Activated T-cell treated with anti-CD3 and anti-CD28 coated beads, Interleukin-2, amount 50 U/mL, for 4 hours (primary cell): ENCODE measurements around the gene RNF123. TPM values are rescaled to one million over a fixed set of nuclear protein-coding genes. Genes with fewer than 3 reads are reported as not detected.

Source experiments
- ATAC-seq, 2 donors: fragments of 200-7000 bp; cut with Tn5 transposase; one replicate each; pipeline ENCODE4 v1.10.0; 2021
- DNase-seq: peaks from one replicate; pipeline ENCODE4 v3.0.0-alpha.2; 2020
- H3K27me3 Mint-ChIP-seq: one replicate; pipeline ENCODE4 v1.8.0; 2021; ENCODE audit warnings: low read depth, mixed read lengths
- H3K36me3 Mint-ChIP-seq: one replicate; pipeline ENCODE4 v1.8.0; 2022; ENCODE audit warnings: mixed read lengths; ENCODE audit not compliant: insufficient read depth
- H3K4me1 Mint-ChIP-seq: one replicate; pipeline ENCODE4 v1.8.0; 2021; ENCODE audit warnings: low read depth, mixed read lengths
- H3K4me3 Mint-ChIP-seq: one replicate; pipeline ENCODE4 v1.8.0; 2021; ENCODE audit warnings: mild to moderate bottlenecking, moderate library complexity, mixed read lengths
- H3K9me3 Mint-ChIP-seq: one replicate; pipeline ENCODE4 v1.8.0; 2021; ENCODE audit warnings: mixed read lengths
- total RNA-seq, 3 donors: library from RNA; stranded (reverse); gene quantifications; one replicate each; pipeline ENCODE4 v1.2.1, GENCODE V29; 2021

The RNF123 gene
- total RNA-seq, 3 donors from 2014 or later = 34.0 to 41.4 (median 35.4) TPM

DNA sequence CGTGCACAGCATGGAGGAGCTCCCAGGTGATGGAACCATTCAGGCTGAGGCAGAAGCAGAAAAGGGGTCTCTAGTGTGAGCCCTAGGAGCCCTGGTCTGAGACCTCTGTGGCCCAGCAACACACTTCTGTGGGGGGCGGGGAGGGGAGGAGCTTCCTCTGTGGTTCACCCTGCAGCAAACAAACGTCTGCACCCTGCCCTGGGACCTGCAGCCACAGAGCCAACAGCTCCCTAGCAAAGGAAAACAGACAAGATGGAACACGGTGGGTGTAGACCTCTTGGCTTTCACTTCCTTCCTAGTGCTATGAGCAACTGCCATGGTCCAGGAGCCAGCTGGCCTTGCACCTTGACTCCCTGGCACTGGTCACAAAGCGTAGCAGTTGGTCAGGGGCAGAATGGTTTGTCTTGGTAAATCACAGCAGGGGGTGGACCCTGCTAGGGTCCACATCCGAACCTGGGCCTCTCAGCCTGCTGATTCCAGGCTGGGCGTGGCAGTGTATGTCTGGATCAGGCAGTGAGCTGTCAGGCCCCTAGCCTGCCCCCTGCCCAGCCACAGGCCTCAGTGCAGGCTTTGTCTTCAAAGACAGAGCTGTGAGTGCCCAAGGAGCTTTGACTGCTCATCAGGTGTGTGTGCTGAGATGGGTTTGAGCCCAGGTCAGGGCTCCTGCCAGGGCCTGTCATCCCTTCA, 23.4 kb downstream of the RNF123 start:
- Mint-ChIP-seq H3K36me3 (peaks cover 4% of the 10 kb centered on the region), H3K4me1 (peaks cover 8% of the 10 kb centered on the region), H3K27me3 (no peaks in the 10 kb centered on the region), H3K9me3 (no peaks in the 10 kb centered on the region), H3K4me3 (no peak overlapping the region)
- DNase-seq (no peak), ATAC-seq (peak in 1 of 2 donors; percentile 13)

DNA sequence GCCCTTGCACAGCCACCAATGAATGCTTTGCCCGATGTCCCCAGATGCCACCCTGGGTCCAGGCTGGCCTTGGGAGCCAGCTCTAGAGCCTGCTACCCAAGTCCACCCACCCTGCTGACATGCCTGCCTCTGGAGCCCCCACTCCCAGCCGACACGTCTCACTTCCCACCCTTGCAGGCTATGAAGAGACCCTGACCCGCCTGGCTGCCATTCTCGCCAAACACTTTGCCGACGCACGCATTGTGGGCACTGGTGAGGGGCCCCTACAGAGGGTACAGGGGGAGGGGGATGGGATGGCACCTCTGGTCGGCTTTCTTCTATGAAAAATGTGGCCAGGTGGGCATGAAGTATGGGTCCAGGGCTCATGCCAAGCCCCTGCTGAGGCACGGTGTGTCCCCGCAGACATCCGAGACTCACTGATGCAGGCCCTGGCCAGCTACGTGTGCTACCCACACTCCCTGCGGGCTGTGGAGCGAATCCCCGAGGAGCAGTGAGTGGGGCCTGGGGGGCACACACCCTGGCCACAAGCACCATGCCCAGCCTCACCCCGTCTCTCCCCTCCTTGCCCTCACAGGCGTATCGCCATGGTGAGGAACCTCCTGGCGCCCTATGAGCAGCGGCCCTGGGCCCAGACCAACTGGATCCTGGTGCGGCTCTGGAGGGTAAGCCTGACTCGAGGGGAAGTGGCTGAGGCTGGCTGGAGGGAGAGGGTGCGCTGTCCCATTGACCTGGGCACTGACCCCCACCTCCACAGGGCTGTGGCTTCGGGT, 24.2 kb downstream of the RNF123 start:
- no peaks in the 10 kb centered on the region for H3K9me3 Mint-ChIP-seq
- DNase-seq = no peak
- H3K4me3 Mint-ChIP-seq = no peak overlapping the region
- H3K27me3 Mint-ChIP-seq = no peaks in the 10 kb centered on the region
- H3K36me3 Mint-ChIP-seq = peaks cover 1% of the 10 kb centered on the region
- ATAC-seq = no peak
- peaks cover 9% of the 10 kb centered on the region for H3K4me1 Mint-ChIP-seq

DNA sequence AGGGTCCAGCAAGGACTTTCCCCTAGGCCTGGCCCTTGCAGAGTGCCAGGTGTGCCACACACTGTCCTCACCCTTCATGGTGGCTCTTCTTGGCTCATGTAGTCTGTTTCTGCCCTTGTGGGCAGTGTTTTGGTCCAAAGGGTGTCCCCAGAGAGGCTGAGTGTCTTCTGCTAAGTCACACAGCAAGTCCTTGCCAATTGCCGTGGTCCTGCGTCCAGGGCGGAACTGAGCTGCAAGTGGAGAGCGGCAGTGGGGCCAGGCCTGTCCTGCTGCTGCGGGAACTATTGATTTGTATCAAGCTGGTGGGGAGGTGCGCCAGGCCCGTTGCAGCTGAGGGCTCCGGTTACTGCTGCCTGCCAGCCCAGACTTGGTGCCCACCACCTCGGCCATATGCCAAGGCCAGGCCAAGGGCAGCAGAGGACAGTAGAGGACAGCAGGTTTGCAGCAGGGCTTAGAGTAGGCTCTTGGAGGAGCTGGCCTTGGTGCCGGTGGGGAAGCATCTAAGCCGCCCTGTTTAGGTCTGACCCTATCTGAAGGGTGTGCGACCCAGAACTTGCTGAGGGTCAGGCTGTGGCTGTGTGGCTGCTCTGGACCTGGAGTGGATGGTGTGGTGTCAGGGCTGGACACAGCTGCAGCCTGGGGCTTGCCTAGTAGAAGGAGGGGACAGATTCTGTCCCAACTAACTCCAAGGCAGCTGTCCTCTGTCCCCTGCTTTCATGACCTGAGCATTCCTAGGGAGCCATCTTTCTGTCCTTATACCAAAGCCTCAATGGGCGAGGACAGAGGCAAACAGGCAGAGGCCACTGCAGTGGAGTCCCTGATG, 25.6 kb downstream of the RNF123 start:
- H3K4me3 Mint-ChIP-seq = no peak overlapping the region
- ATAC-seq (no peak), DNase-seq (no peak)
- H3K9me3 Mint-ChIP-seq = no peaks in the 10 kb centered on the region
- peaks cover 20% of the 10 kb centered on the region for H3K4me1 Mint-ChIP-seq
- no peaks in the 10 kb centered on the region for H3K27me3 Mint-ChIP-seq
- H3K36me3 Mint-ChIP-seq = no peaks in the 10 kb centered on the region

DNA sequence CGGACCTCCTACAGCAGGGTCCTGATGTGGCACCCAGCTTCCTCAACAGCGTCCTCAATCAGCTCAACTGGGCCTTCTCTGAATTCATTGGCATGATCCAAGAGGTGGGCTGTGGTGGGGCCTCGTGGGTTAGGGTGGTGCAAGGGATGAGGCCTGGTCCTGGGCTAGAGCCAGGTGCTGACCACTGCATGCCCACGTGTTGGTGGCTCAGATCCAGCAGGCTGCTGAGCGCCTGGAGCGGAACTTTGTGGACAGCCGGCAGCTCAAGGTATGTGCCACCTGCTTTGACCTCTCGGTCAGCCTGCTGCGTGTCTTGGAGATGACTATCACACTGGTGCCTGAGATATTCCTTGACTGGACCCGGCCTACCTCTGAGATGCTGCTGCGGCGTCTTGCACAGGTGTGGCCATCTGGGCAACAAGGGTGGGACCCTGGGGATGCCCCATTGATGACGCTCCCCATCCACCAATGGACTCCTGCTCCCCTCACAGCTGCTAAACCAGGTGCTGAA, 26.3 kb downstream of the RNF123 start:
- no peak for ATAC-seq
- no peaks in the 10 kb centered on the region for H3K36me3 Mint-ChIP-seq

DNA sequence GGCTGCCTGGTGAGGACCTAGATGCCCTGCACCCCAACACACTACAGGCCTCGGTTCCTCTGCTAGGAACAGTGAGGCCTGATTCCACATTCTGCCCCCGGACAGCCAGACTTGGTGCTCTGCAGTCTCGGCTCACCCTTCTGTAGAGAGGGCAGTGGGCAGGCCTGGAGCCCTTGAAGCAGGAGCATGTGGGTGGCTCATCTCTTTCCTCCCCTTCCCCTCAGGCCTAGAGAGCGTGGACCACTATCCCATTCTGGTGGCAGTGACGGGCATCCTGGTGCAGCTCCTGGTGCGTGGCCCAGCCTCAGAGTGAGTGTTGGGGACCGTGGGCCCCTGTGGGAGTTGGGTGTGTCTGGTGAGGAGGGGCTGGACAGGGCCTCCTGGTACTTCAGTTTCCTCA, 26.8 kb downstream of the RNF123 start:
- no peaks in the 10 kb centered on the region for H3K9me3 Mint-ChIP-seq
- peaks cover 24% of the 10 kb centered on the region for H3K4me1 Mint-ChIP-seq
- no peak for DNase-seq
- peaks cover 4% of the 10 kb centered on the region for H3K36me3 Mint-ChIP-seq
- no peaks in the 10 kb centered on the region for H3K27me3 Mint-ChIP-seq
- no peak overlapping the region for H3K4me3 Mint-ChIP-seq
- ATAC-seq = no peak

More for the DNA sequence above, 26.3 kb downstream of the RNF123 start:
- Mint-ChIP-seq H3K9me3 (no peaks in the 10 kb centered on the region), H3K4me1 (peaks cover 22% of the 10 kb centered on the region), H3K4me3 (no peak overlapping the region), H3K27me3 (no peaks in the 10 kb centered on the region)
- DNase-seq = no peak

DNA sequence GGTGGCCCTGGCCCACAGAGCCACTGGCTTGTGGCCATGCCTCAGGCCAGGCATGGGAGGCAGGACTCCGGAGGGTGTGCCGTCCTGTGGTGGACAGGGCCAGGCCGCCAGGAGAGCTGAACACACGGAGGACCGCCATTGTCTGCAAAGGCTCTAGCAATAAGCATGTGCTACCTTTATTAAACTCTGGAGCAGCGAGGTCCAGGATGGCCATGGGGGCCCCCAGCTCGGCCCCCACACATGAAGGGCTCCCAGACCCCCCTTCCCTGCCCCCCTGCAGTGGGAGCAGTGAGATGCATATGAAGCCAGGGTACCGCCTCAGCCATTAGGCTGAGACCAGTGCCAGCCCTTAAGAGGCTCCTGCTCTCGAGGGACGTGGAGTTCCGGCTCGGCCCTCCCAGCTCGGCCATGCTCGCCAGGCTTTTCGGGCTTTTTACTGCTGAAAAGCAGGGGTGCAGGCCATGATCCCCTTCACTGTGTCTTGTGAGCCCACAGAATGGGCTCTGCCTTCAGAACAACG, 27.4 kb downstream of the RNF123 start:
- Mint-ChIP-seq H3K4me1 (peaks cover 23% of the 10 kb centered on the region), H3K4me3 (no peak overlapping the region), H3K27me3 (no peaks in the 10 kb centered on the region), H3K9me3 (no peaks in the 10 kb centered on the region), H3K36me3 (peaks cover 7% of the 10 kb centered on the region)
- no peak for ATAC-seq
- no peak for DNase-seq

DNA sequence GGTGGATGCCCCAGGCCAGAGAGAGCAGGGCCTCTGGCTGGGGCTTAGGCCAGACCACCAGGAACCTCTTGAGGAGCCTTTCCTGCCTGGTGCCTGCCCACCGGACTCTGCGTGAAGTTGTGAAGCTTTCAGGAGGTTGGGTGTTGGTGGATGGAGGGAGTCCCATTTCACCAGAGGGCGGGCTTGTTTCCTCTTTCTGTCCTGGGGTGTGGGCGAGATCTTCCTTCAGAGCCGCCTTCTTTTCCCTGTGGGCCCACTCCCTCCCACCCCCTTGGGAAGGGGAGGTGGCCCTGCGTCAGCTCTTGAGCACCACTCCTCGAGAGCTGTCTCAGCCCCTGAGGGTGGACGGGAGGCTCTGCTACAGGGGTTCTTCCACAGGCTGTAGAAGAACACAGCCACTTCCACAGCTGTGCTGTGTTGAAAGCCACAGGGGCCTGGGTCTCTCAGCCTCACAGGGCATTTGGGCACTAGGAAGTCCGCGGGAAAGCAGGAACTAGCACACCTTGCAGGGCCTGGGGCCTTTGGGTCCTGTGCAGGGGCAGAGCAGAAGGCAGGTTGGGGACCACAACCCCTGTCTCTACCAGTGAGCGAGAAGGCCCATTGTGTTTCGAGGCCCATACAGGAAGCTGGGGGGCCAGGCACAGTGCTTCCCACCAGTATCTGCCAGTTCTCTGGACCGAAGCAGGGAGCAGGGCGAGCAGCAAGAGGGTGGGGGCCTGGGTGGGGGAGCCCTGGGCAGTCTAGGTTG, 28.0 kb downstream of the RNF123 start:
- peaks cover 26% of the 10 kb centered on the region for H3K4me1 Mint-ChIP-seq
- no peak for ATAC-seq
- no peak for DNase-seq
- H3K36me3 Mint-ChIP-seq = peaks cover 9% of the 10 kb centered on the region
- no peaks in the 10 kb centered on the region for H3K9me3 Mint-ChIP-seq
- peak overlapping the region; percentile 35 for H3K4me3 Mint-ChIP-seq
- H3K27me3 Mint-ChIP-seq = no peaks in the 10 kb centered on the region

DNA sequence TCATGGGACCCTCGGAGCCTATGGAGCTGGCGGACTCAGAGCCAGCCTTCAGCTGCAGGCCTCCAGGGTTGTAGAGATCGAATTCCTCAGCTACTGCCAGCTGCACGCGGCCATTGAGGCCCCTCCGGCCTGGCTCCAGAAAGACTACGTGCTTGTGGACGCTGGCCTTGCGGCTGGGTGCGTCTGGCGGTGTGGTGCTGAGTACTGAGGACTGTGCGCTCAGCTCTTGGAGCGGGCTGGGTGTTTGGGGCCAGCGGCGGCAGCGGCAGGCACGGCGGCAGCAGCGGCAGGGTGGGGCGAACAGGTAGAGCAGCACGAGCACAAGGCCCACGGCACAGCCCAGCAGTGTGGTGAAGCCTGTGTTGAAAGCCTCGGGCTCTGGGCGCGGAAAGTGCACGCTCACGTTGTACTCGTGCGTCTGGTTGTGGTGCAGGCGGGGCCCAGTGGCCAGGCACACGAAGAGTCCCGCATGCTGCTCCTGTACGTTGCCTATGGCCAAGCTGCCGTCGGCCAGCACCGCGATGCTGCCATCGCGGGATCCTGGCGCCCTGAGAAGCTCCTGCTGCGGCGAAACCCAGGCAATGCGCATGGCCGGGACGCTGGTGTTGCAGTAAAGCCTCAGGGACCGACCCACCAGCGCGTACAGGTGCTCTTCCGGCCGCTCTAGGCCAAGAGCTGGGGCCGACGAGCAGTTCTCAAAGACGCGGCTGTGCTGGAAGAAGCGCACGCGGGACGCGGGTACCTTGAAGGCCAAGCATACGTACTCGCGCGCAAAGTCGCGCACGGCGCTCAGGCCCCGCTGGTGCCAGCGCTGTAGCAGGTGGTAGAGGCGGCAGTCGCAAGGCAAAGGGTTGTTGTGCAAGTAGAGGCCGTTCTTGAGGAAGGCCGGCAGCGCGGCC, 28.9 kb downstream of the RNF123 start:
- peak overlapping the region; percentile 82 for H3K4me3 Mint-ChIP-seq
- peaks cover 29% of the 10 kb centered on the region for H3K4me1 Mint-ChIP-seq
- no peak for DNase-seq
- H3K36me3 Mint-ChIP-seq = peaks cover 12% of the 10 kb centered on the region
- ATAC-seq = no peak
- H3K27me3 Mint-ChIP-seq = no peaks in the 10 kb centered on the region
- H3K9me3 Mint-ChIP-seq = no peaks in the 10 kb centered on the region

DNA sequence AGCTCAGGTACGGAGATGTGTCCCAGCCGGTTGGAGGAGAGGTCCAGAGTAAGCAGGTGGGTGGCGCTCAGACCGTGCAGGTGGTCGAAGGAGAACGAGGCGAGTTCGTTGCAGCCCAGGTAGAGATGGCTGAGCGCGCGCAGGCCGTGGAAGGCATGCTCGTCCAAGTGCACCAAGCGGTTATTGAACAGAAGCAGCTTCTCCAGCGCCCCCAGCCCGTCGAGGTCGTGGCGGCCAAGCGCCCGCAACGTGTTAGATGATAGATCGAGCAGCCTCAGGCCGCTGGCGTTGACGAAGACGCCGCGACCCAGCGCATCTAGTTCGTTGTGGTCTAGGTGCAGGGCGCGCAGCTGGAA, 29.5 kb downstream of the RNF123 start:
- no peak for ATAC-seq
- Mint-ChIP-seq H3K4me3 (peak overlapping the region; percentile 82), H3K36me3 (peaks cover 12% of the 10 kb centered on the region), H3K27me3 (no peaks in the 10 kb centered on the region), H3K4me1 (peaks cover 30% of the 10 kb centered on the region), H3K9me3 (no peaks in the 10 kb centered on the region)
- no peak for DNase-seq

DNA sequence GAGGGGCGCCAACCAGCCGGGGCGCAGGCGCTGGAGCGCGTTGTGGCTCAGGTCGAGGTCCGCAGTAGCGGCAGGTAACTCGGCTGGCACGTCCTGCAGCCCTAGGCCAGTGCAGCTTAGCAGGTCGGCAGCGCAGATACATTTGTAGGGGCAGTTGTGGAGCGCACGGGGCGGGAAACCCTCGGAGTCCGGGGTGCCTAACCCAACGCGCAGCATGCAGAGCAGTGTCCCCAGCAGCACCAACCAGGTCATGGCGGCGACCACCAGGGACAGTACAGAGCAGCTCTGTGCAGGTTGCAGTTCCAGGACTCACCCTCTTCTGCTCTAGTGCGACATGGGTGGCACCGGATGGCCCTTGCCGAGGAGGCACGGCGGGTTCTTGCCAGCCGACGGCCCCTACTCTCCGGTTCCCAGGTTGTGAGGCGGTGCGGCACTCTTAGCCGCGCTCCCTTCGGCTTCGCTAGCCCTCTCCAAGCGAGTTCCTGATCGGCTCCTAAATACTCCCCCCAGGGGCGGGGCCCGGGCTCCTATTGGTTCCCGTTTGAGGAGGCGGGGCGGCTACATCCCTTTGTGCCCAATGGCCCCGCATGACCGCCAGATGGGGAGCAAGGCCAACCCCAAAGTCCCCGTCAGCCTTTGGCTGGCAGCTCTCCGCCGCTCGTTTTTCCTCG, 30.0 kb downstream of the RNF123 start, which contains the start of gene AMIGO3:
Gene AMIGO3 (minus strand): TSS at position 471 of the 671 bp plus-strand sequence. CDS start 219 bp downstream, at position 252.
- H3K4me3 Mint-ChIP-seq = peak within 1 kb of the TSS; percentile 82
- no peaks in the 10 kb centered on the region for H3K9me3 Mint-ChIP-seq
- H3K36me3 Mint-ChIP-seq = peaks cover 12% of the 10 kb centered on the region
- H3K27me3 Mint-ChIP-seq = no peaks in the 10 kb centered on the region
- ATAC-seq (peak; percentile 65 to 69), DNase-seq (peak; percentile 86)
- H3K4me1 Mint-ChIP-seq = peaks cover 30% of the 10 kb centered on the region

DNA sequence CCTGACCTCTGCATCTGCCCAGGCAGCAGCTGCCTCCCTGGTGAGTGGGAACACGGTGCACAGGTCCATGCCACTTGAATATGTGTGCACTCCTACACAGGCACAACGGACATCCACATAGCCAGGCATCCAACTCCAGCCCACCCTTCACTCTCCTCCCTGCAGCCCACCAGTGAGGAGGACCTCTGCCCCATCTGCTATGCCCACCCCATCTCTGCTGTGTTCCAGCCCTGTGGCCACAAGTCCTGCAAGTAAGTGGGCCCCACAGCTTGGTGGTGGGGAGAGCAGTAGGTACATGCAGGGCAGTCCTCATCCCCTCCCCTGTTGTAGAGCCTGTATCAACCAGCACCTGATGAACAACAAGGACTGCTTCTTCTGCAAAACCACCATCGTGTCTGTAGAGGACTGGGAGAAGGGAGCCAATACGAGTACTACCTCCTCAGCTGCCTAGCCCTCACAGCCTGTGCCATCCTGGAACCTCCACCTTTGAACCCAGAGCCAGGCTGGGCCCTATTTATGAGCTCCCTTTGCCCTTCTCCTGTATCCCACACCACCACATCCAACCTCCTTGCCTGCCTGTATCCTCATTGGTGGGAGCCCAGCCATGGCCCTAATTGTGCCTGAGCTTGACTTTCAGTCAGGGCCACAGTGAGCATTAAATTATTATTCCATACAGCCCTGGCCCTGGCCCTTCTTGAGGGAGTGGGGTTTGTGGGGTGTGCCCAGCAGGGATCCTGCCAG, 31.7 kb downstream of the RNF123 start:
- H3K9me3 Mint-ChIP-seq = no peaks in the 10 kb centered on the region
- H3K27me3 Mint-ChIP-seq = no peaks in the 10 kb centered on the region
- no peak for DNase-seq
- peaks cover 12% of the 10 kb centered on the region for H3K36me3 Mint-ChIP-seq
- no peak for ATAC-seq
- peaks cover 35% of the 10 kb centered on the region for H3K4me1 Mint-ChIP-seq
- H3K4me3 Mint-ChIP-seq = peak overlapping the region; percentile 4

DNA sequence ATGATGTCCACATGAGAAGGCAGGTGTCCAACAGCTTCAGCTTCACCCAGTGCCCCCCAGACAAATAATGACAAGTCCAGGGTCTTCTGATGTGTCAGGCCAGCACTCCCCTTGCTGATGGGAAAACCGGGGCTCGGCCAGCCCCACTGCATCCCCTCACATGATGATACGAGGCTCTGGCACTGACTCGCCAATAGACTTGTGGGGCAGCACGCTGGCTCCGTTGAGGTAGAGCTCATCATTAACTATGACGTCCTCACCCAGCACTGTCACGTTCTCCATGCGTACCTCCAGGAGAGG, 32.2 kb downstream of the RNF123 start:
- no peak for ATAC-seq
- Mint-ChIP-seq H3K9me3 (no peaks in the 10 kb centered on the region), H3K27me3 (no peaks in the 10 kb centered on the region), H3K4me1 (peaks cover 35% of the 10 kb centered on the region), H3K4me3 (no peak overlapping the region), H3K36me3 (peaks cover 12% of the 10 kb centered on the region)
- no peak for DNase-seq
